Measurements from ENCODE around the gene SLC22A14.

SLC22A14 gene

DNA sequence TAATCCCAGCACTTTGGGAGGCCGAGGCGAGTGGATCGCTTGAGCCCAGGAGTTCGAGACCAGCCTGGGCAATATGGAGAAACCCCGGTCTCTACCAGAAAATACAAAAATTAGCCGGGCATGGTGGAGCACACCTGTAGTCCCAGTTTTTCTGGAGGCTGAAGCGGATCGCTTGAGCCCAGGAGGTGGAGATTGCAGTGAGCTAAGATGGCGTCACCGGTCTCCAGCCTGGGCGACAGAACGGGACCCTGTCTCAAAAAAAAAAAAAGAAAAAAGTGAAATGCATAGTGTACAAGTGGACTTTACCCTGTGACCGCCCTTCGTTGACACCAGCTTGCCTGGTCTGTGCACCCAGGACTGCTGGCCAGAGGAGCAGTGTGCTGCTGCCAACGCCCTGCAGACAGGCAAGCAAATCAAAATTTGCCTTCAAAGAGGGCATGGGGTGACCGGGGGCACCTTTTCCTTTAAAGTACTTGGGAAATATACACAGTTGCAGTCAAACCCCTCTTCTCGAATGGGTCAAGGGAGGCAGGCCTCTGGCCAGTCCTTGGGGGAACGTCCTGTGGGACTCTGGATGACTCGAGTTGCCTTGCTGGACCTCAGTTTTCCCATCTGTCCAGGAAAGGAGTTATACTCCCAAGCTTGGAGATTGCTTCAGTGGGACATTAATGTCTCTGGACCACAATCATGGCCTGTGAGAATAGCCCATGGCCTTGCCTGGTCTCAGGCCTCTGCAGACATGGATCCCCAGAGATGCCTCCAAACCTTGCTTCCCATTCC is 65.5 kb downstream of the SLC22A14 start:
- FAIRE-seq, result no peak

DNA sequence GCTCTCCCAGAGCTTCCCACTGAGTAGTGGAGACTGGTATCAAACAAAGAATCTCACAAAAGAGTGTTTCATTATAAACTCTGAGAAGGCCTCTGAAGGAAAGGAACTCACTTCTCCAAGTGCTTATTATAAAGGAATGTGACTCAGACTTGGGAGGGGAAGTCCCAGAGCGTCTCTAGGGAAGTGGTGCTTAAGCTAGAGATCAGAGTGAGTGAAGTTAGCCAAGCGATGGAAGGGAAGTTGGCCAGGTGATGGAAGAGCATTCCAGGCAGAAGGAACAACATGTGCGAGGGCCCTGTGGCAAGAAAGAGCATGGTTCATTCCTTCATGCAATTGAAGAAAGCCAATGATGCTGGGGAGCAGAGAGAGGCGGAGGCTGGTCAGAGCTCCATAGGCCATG is 66.8 kb downstream of the SLC22A14 start:
- FAIRE-seq, result no peak

DNA sequence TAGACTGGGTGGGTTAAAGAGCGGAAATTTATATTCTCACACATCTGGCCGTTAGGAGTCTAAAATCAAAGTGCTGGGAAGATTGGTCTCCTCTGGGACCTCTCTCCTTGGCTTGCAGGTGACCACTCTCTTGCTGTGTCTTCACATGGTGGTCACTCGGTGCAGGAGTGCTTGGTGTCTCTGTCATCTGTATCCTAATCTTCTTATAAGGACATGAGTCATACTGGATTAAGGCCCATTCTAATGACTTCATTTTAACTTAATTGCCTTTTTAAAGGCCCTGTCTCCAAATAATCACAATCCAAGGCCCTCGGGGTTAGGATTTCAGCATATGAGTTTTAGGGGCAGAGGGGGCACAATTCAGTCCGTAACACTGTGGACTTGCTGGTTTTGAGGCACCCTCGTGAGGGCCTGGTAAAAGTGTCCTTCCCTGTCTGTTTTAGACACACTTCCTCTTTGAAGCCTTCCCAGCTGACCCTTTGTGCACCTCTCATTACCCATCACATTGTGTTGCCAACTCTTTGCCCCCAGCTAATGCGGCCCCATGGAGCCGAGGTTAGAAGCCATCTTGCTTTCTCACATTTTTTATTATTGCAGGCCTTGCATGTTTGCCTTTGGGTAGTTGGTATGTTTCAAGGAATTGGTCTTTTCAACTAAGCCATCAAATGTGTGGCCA is 67.7 kb downstream of the SLC22A14 start:
- no peak for FAIRE-seq

DNA sequence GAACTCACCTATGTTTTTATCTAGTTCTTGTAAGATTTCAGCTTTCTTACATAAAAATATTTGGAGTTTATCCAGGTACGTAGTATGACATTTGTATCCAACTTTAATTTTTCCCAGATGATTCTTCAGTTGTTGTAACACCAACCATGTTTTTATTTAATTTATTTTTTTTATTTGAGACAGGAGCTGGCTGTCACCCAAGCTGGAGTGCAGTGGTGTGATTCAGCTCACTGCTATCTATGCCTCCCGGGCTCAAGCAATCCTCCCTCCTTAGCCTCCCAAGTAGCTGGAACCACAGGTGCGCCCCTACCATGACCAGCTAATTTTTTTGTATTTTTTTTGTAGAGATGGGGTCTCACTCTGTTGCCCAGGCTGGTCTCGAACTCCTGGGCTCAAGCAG is 71.1 kb downstream of the SLC22A14 start:
- FAIRE-seq, result no peak

DNA sequence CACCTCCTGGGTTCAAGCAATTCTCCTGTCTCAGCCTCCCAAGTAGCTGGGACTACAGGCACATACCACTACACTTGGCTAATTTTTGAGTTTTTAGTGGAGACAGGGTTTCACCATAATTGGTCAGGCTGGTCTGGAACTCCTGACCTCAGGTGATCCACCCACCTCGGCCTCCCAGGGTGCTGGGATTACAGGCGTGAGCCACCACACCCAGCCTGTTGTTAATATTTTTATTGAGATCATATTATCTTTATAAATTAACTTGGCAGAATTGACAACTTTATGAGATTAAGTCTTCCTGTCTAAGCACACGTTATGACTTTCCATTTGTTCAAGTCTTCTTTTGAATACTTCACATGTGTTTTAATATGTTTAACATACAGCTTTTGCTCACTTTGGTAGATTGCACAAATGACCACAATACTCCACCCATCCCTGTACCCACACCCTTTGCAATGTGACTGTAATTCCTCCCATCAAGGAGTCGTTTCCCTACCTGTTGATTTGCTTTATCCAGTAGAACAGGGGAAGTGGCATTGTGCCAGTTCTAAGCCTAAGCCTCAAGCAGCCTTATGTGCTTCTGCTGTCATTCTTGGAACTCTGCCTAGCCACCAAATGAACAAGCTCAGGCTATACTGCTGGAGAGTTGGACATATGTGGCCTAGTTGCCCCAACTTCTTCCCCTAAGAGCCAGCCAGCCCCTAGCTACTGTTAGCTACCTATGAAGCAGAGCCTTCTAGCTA is 72.7 kb downstream of the SLC22A14 start:
- no peak for FAIRE-seq

- no peak for FAIRE-seq
Observed at GRCh38 chr3:38359038-38359437, 76.9 kb downstream of the SLC22A14 start.

DNA sequence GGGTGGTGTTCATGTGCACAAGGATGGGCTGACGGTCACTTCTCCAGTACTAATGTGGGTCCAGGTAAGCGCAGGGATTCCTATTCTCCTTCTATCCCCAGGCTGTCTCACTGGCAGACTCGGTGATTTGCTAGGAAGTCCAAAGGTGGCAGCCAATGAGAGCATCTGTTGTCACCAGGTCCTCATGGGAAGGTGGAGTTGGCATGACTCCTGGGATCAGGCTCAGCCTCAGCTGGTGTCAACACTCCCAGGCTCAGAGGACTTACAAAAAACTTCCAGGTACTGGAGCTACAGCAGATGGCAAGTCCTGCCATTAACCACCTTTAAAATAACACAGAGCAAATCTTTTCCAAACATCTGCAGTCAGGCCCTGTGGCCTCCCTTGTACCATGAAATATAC is 78.3 kb downstream of the SLC22A14 start:
- FAIRE-seq, result no peak

GRCh38 chr3:38361496-38361895 is 79.4 kb downstream of the SLC22A14 start:
- FAIRE-seq, result no peak

GRCh38 chr3:38362825-38363224 is 80.7 kb downstream of the SLC22A14 start:
- no peak for FAIRE-seq

DNA sequence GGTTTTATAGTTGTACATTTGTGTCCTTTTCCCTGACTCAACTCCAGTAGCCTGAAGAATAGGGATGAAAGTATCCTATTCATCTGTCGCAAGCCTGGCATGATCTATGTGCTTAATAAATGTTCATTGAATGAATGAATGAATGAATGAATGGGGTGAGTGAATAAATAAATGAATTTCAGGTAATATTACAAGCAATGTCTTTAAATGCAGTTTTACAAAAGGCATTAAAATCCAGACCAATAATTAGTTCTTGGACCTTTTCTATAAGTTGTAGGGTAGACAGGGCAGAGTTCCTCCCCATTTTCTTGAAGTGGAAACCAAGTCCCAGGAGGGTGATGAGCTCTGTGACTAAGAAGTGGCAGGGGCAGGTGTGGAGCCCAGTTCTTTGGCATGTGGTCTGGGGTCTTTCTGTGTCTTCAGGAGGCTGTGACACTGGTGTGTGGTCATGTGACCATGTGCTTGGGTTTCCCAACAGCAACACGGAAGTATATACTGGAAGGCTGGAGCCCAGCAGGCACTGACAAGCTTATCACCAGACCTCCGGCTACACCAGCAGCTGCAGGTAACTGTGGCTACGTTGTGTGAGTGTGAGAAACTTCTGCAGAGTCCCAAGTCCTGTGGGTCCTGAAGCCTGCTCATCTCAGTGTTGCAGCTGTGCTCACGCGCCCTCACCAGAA is 82.8 kb downstream of the SLC22A14 start:
- FAIRE-seq, result no peak

DNA sequence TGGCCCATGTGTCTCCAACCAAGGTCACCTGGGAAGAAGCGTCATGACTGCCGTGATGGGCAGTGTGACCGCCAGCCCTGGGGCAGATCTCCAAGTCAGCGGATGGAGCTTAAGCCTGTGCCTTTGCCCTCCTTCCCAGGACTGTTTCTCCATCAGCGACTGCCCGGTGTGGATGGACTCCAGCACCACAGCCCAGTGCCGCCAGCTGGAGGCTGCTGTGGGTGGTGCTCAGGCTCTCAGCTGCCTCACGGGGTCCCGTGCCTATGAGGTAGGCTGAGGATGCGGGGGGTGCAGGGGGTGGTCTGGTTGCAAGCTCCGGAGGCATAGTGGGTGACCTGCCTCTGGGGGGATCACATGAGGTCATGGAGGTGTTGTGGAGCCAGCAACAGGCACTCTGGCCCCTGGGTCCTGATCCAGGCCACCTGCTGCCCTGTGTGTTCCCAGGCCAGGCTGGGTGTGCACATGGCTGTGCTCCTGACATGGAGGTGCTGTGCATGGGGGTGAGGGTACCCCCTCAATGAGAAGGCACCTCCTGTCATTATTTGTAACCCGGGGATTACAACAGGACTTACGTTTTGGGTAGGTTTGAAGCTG is 83.5 kb downstream of the SLC22A14 start:
- FAIRE-seq, result no peak

GRCh38 chr3:38366082-38366481 is 84.0 kb downstream of the SLC22A14 start:
- FAIRE-seq, result no peak

DNA sequence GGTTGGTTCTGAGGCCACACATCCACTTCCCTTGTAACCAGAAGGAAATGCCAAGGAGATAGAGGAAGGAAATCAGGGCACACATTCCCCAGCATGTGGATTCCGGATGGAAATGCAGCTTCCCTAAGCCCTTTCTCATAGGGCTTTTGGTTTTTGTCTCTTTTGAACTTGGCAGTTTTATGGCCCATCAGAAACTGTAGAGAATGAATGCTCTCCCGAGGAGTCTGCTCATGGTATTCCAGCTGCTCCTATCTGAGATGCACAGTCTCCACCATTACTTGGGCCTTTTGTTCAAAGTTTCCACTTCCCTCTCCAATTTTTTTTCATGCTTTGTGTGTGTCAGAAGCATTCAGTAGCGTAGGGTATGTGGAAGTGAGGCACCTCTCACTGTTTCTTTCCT is 85.7 kb downstream of the SLC22A14 start:
- FAIRE-seq, result no peak
